HG03108 (cell line): ENCODE data around the gene EPHA1.

ENCODE experiments used
- ATAC-seq: cut with Tn5 transposase; IDR thresholded peaks from one replicate; pipeline ENCODE4 v1.9.1; 2021; ENCODE audit warnings: moderate library complexity; ENCODE audit not compliant: unreplicated experiment

EPHA1 gene

GRCh38 chr7:143375298-143376034 is 33.2 kb downstream of the EPHA1 start:
- no peak for ATAC-seq

DNA sequence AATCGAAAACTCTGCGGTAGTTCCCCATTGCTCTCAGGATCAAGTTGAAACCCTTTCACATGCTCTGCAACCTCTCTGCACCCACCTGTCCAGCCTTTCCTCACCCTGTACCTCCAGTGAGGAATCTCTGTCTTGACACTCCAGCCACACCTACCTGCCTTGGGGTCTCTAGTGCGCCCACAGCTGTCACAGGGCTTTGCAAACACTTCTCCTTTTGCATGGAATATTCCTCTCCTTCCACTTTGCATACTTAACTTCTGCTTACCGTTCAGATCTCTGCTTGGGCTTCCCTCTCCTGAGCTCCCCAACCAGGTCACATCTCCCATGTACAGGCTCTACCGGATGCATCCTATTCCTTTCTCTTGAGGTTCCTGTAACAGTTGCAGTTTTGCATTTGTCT is 34.1 kb downstream of the EPHA1 start:
- no peak for ATAC-seq

- ATAC-seq: no peak
Observed at GRCh38 chr7:143373255-143373794, 35.3 kb downstream of the EPHA1 start.

DNA sequence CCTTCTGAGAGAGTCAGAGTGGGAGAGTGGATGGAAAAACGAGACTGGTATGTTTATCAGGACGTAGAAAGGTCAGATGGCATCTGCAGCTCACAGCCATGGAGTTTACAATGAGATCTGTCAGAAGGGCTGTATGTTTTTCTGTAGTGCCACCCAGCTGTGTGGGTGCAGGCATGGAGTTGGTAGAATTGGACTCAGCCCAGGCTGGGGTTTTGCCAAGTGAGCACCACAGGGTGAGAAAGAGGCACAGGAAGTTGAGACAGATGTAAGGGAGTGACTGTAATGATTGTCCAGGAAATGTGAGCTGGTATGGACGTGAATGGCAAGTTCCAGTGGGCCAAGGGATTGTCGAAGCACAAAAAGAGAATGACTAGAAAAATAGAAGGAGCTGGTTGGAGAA is 36.6 kb downstream of the EPHA1 start:
- ATAC-seq: no peak

DNA sequence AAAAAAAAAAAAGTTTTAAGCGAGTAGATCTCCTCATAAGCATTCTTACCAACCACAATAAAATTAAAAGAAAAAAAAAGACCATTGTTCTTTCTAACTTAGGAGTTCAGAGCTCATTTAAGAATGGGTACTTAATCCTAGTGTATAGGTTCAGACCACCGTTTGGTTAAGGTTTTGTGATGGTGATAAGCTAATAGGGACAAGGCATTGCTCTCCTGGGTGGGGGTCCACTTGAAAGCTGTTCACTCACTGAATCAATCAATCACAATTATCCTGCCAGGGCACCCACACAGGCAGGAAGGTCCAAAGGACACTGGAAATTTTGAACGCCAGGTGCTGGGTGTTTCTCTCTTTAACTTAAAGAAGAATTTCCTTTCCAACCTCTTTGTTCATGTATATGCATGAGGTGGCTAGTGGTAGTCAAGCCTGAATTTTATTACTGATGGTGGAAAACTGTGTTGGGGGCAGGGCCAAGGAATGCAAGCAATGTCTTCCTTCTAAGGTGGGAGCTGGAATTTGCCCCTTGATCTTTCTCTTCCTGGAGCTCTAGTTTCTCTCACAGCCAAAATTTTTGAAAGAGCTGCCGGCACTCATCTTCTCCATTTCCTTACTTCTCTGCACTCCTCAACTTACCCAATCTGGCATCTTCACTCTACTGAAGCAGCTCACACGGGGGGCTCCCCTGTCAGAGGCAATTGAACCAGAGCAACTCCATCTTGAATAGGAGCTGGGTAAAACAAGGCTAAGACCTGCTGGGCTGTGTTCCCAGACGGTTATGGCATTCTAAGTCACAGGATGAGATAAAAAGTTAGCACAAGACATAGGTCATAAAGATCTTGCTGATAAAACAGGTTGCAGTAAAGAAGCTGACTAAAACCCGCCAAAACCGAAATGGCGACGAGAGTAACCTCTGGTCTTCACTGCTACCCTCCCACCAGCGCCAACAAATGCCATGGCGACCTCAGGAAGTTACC is 38.7 kb downstream of the EPHA1 start:
- no peak for ATAC-seq

DNA sequence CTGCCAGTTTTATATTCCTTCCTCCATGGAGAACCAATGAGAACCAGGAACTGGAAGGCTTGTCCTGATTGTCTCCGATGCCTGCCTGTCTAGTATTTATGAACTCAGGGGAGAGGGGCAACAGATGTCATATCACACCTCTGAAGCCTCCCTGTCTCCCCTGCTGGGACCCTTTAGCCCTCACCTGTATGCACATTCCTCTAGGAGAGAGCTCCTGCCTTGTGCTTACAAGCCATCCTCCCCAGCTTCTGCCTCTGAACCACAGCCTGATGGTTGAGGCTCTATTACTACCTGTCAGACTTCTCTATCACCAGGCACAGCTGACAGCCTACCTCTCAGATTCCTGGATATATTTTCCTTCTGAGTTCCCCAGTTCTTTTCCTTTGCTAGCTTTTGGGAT is 40.3 kb downstream of the EPHA1 start:
- ATAC-seq: no peak

- ATAC-seq: no peak
Observed at GRCh38 chr7:143367972-143368371, 40.7 kb downstream of the EPHA1 start.

DNA sequence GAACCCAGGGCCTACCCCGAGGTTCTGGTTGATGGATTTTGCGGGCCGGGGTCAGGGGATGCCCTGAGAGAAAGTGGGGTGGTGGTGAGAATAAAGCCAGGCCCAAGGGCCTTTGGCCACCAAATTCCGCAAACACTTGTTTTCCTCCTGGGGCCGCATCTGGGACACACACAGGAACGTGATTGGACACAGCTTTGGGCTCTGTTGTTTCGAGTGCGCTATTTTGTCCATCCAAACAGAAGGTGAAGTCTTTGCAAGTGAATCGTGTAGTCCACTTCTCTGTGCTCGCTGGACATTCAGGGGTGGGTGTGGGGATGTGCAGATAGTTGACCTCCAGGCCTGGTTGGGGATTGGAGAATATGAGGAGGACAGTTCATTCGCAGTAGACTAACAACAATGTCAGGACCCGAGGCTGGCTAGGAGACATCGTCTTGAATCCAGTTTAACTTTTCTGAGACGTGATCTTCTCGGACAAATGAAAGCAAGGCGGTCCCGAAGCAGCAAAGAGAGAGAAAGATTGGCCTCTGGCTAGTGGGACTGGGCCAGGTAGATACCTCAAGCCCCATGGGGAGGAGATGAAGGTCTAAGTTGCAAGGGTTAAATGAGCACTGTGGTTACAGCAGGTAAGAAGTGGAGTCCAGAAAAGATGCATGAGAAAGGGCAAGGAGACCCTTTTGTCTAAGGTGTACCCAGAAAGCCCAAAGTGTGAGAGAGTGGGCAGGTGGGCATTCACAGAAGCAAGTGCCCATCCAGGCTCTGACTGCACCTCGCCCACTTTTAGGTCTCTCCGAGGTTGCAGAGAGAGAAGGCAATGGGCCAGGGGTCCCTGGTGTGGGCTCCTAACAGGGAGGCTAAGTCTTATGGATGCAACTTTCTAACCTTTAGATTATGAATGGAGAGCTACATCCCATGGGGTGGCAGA is 45.4 kb downstream of the EPHA1 start:
- no peak for ATAC-seq

DNA sequence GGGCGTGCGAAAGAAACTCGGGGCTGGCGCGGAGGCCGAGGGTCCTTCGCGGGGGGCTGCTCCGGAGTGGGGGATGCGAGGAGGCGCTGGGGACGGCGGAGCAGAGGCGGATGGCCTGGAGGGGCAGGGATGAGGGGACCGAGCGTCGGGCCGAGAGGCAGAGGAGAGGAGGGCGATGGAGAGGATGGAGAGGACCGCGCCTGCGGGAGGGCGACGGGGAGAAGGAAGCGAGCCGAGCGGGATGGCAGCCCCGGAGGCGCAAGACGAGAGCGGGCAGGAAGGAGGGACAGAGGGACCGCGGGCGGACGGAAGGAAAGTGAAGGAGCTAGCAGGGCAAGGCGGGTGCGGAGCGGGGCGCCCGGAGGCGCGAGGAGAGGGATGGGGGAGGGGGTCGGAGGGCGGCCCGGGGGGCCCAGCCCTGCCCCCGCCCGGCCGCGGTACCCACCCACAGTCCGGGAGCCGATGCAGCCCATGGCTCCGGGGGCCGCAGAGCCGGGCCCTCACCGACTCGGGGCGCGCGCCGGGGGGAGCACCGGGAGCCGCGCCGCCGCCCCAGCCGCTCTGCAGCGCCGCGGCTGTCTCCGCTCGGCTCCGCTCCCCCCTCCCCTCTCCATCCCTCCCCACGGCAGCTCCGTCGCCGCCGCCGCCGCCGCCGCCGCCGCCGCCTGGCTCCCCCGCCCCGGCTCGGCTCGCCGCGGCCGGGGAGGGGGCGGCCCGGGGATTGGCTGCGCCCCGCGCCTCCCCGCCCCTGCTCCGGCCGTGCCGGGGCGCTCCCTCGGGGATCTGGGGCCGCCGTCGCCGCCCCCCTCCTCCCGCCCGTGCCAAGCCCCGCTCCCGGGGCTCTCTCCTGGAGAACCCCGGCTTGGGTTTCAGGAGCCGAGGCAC is 46.3 kb downstream of the EPHA1 start, which contains the start of gene FAM131B:
Gene FAM131B (minus strand): TSS at position 583 of the 885 bp plus-strand sequence. CDS start 110 bp downstream, at position 473.
- ATAC-seq: no peak

DNA sequence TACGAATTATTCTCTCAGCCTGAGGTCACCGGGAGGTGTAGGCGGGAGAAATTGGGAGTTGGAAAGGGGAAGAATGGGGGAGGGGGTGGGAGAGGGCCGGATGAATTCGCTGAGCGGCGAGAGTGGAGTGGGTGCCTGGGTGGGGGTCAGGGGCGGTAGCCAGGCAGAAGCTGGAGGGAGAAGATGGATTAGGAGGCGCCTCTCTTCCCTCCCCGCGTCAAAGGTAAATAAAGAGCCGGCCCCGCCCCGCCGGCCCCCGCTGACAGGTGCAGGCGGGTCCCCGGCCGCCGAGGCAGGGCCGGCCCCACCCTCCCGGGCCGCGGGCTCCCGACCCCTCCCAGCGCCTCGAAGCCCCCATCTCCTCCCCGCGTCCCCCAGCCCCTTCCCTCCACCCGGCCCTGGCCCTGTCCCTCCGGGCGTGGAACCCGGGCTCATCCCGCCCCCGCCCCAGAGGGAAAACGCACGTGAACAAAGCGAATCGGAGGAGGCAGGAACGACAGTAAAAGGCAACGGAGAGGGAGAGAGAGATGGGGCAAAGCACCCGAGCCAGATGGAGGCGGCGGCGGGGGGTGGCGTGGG is 47.0 kb downstream of the EPHA1 start:
- ATAC-seq: no peak

GRCh38 chr7:143360788-143361551 is 47.7 kb downstream of the EPHA1 start:
- no peak for ATAC-seq

- ATAC-seq: no peak
Observed at GRCh38 chr7:143359771-143360353, 48.8 kb downstream of the EPHA1 start.

- ATAC-seq: no peak
Observed at GRCh38 chr7:143358626-143359025, 50.0 kb downstream of the EPHA1 start.

DNA sequence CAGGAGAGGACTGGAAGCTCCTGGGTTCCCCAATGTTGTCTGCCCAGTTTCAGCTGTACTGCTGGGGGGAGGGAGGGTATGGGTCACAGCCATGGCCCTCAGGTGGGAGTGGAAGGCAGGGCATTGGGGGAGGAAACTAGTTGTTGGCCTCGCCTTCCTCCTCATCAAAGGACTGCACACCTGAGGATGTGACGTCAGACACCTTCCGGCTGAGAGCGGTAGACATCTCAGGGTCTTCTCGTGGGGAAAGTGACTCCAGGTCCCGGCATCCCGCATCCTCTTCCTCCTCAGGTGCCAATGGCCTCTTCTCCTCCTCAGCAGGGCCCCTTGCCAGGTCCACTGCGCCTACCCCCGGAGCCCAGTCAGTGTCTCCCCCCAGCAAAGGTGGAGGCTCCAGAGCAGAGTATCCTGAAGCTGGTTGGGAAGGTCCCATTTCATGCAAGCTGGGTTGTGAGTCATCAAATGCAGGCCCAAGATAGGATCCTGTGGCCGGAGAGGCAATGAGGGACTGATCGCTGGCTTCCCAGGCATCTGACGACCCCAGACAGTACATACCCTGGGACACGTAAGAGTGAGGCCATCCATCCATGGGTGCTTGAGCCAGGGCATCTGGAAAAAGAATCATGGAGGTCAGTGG is 52.1 kb downstream of the EPHA1 start:
- no peak for ATAC-seq

GRCh38 chr7:143355450-143356385 is 52.9 kb downstream of the EPHA1 start:
- no peak for ATAC-seq

- no peak for ATAC-seq
Observed at GRCh38 chr7:143354965-143355364, 53.7 kb downstream of the EPHA1 start.

- no peak for ATAC-seq
Observed at GRCh38 chr7:143354376-143354775, 54.3 kb downstream of the EPHA1 start.
